RWPE1 (cell line): ENCODE results near the gene CCDC87.
A peak's percentile ranks its signal among the peaks of the same experiment; 100 is the strongest.
"Not testable (repeated sequence)": the region's sequence is repeated elsewhere in the genome, so short reads cannot be mapped to it uniquely, and the experiment has no call there.

Experiments
- CTCF ChIA-PET: fragments of 350-600 bp; sonication (Branson Sonifier 250); formaldehyde crosslinking; extraction: SDS; loops from one replicate; lab custom pipeline; 2021; lab: Yijun Ruan, JAX
- POLR2A ChIA-PET: fragments of 400-600 bp; formaldehyde crosslinking; extraction: SDS; loops from one replicate; lab custom pipeline; 2020; ENCODE audit warnings: antibody characterized with exemption; ENCODE audit not compliant: low non-redundant PET; lab: Yijun Ruan, JAX
- DNase-seq: peaks from one replicate; pipeline ENCODE4 v3.0.0; 2012; ENCODE audit warnings: low spot score
- H3K27ac ChIP-seq: fragments of 450-650 bp; 2 replicates; pipeline ENCODE4 v1.5.1; 2017
- CTCF ChIP-seq: fragments of 450-650 bp; conservative IDR thresholded peaks from 2 replicates; pipeline ENCODE4 v1.5.1; 2017; ENCODE audit warnings: low read depth, mild to moderate bottlenecking

CCDC87 gene

GRCh38 chr11:66586136-66586535 lies 6.7 kb downstream of the CCDC87 start:
- POLR2A ChIA-PET: interaction anchor here (0.9 kb wide), 1 partner anchor 8 kb away, joined by 4 read pairs; no protein-coding TSS in a partner anchor
- no peak overlapping the region for H3K27ac ChIP-seq
- CTCF ChIA-PET: interaction anchor here (0.7 to 0.9 kb wide), 2 partner anchors 13 to 100 kb away, joined by 3 read pairs; no protein-coding TSS in a partner anchor
- DNase-seq: no peak
- TF ChIP-seq CTCF: no peak

- not testable (repeated sequence) for DNase-seq, H3K27ac ChIP-seq
- ChIA-PET CTCF (interaction anchor here (0.7 to 0.9 kb wide), 2 partner anchors 101 to 177 kb away, joined by 3 read pairs; no protein-coding TSS in a partner anchor), POLR2A (interaction anchor here (0.9 kb wide), 1 partner anchor 9 kb away, joined by 4 read pairs; no protein-coding TSS in a partner anchor)
Measured at GRCh38 chr11:66585447-66585846, 7.4 kb downstream of the CCDC87 start.

GRCh38 chr11:66582565-66583147 lies 10.2 kb downstream of the CCDC87 start:
- DNase-seq, H3K27ac ChIP-seq, CTCF ChIA-PET, POLR2A ChIA-PET: not testable (repeated sequence)

- H3K27ac ChIP-seq: no peak overlapping the region
- DNase-seq: no peak
- no peak for TF ChIP-seq CTCF
- CTCF ChIA-PET: interaction anchor here (0.6 to 1.1 kb wide), 2 partner anchors 57 to 90 kb away, joined by 3 to 5 read pairs; no protein-coding TSS in a partner anchor
- POLR2A ChIA-PET: no interaction called here
Measured at GRCh38 chr11:66581261-66581660, 11.6 kb downstream of the CCDC87 start.

- ChIA-PET CTCF (interaction anchor here (0.6 to 1.6 kb wide), 3 partner anchors 57 to 98 kb away, joined by 3 to 9 read pairs (median 5); no protein-coding TSS in a partner anchor), POLR2A (no interaction called here)
- TF ChIP-seq CTCF: no peak
- H3K27ac ChIP-seq: no peak overlapping the region
- no peak for DNase-seq
Measured at GRCh38 chr11:66580803-66581202, 12.1 kb downstream of the CCDC87 start.

GRCh38 chr11:66579017-66579606 lies 13.8 kb downstream of the CCDC87 start:
- peak; percentile 71 for DNase-seq
- ChIA-PET POLR2A (no interaction called here), CTCF (interaction anchor here (0.7 to 1.6 kb wide), 2 partner anchors 69 to 99 kb away, joined by 3 to 9 read pairs; no protein-coding TSS in a partner anchor)
- peak; percentile 81 for TF ChIP-seq CTCF
- H3K27ac ChIP-seq: no peak overlapping the region

- TF ChIP-seq CTCF: no peak
Measured at GRCh38 chr11:66570850-66571180, 22.0 kb downstream of the CCDC87 start.

More at GRCh38 chr11:66570850-66571180, 22.0 kb downstream of the CCDC87 start:
- ChIA-PET POLR2A (no interaction called here), CTCF (interaction anchor here (0.7 kb wide), 1 partner anchor 92 kb away, joined by 3 read pairs; no protein-coding TSS in a partner anchor)
- no peak overlapping the region for H3K27ac ChIP-seq
- DNase-seq: no peak
